HG02798 (cell line): ENCODE measurements around the gene MPP2.
"Not testable (repeated sequence)": the region's sequence is repeated elsewhere in the genome, so short reads cannot be mapped to it uniquely, and the experiment has no call there.

Experiments
- ATAC-seq: cut with Tn5 transposase; IDR thresholded peaks from one replicate; pipeline ENCODE4 v1.9.1; 2021; ENCODE audit warnings: mild to moderate bottlenecking; ENCODE audit not compliant: unreplicated experiment, poor library complexity

The MPP2 gene

GRCh38 chr17:43932357-43932756 is 25.0 kb upstream of the MPP2 start:
- no peak for ATAC-seq

GRCh38 chr17:43931062-43931571 is 23.8 kb upstream of the MPP2 start:
- ATAC-seq = no peak

- ATAC-seq = no peak
Observed at GRCh38 chr17:43928609-43929008, 21.3 kb upstream of the MPP2 start.

GRCh38 chr17:43927929-43928328 is 20.6 kb upstream of the MPP2 start:
- not testable (repeated sequence) for ATAC-seq

GRCh38 chr17:43927060-43927864 is 19.9 kb upstream of the MPP2 start:
- no peak for ATAC-seq

- no peak for ATAC-seq
Observed at GRCh38 chr17:43924558-43924957, 17.2 kb upstream of the MPP2 start.

GRCh38 chr17:43920500-43921095 is 13.3 kb upstream of the MPP2 start:
- no peak for ATAC-seq

- no peak for ATAC-seq
Observed at GRCh38 chr17:43918026-43918389, 10.7 kb upstream of the MPP2 start.

GRCh38 chr17:43917348-43918025 is 10.2 kb upstream of the MPP2 start:
- no peak for ATAC-seq

- ATAC-seq = no peak
Observed at GRCh38 chr17:43917016-43917347, 9.6 kb upstream of the MPP2 start.

GRCh38 chr17:43916385-43916784 is 9.0 kb upstream of the MPP2 start:
- ATAC-seq = no peak

- ATAC-seq = no peak
Observed at GRCh38 chr17:43915559-43915958, 8.2 kb upstream of the MPP2 start.

- ATAC-seq = no peak
Observed at GRCh38 chr17:43914451-43914850, 7.1 kb upstream of the MPP2 start.

- no peak for ATAC-seq
Observed at GRCh38 chr17:43913584-43913983, 6.2 kb upstream of the MPP2 start.

GRCh38 chr17:43912635-43913304 is 5.4 kb upstream of the MPP2 start:
- no peak for ATAC-seq

- no peak for ATAC-seq
Observed at GRCh38 chr17:43911904-43912303, 4.6 kb upstream of the MPP2 start.

GRCh38 chr17:43909537-43910231 is 2.3 kb upstream of the MPP2 start:
- no peak for ATAC-seq

GRCh38 chr17:43907998-43908721 is 824 bp upstream of the MPP2 start:
- ATAC-seq = no peak

- ATAC-seq = no peak
Observed at GRCh38 chr17:43906951-43907424, 348 bp downstream of the MPP2 start.
